ENCODE measurements around the gene SYK.
"Not testable (repeated sequence)": the region's sequence is repeated elsewhere in the genome, so short reads cannot be mapped to it uniquely, and the experiment has no call there.

SYK gene

DNA sequence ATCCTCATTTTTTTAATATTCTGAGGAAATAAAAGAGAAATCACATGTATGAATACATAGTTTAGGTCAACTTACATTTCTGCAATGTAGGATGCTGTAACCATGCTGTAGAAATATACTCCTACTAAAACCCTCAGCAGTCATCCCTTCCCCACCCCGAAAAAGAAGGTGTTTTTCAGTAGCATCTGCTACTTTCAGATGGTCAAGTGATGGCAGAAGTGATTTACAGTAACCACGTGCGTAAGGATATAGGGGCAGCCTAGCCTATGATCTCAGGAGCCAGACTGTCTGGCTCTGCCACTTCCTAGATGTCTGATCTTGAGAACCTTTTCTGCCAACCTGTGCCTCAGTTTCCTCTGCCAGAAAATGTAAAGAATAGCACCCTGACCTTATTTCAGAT lies 26.0 kb upstream of the SYK start:
- H3K4me3 ChIP-seq (ENCODE audit: low read depth, low read length) = no peak overlapping the region
- H3K27me3 ChIP-seq (ENCODE audit: control insufficient read depth, insufficient read depth, low read length) = no peaks in the 10 kb centered on the region
- H3K9me3 ChIP-seq (ENCODE audit: control insufficient read depth, insufficient read depth, low read length) = no peaks in the 10 kb centered on the region
- H3K36me3 ChIP-seq (ENCODE audit: control insufficient read depth, insufficient read depth, low read length) = no peaks in the 10 kb centered on the region
- peaks cover 6% of the 10 kb centered on the region for H3K4me1 ChIP-seq (ENCODE audit: control insufficient read depth, insufficient read depth, low read length)
- H3K9ac ChIP-seq (ENCODE audit: low read depth, low read length) = no peak overlapping the region

DNA sequence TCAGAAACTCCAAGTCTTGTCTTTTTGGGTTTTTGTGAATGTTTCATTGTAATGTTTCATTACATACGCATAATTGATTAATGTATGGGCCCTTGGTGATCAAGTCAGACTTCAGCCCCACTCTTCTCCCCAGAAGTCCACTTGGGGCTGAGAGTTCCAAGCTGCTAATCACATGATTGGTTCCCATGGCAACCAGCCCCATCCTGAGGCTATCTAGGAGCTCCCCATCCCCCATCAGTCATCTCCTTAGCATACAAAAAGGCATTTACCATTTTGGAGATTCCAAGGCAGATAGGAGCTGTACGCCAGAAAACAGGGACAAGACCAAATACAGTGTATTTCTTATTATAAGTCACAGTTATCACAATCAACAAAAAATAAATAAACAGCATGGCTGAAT lies 22.9 kb upstream of the SYK start:
- Histone ChIP-seq H3K9me3 (ENCODE audit: control insufficient read depth, insufficient read depth, low read length) (no peaks in the 10 kb centered on the region), H3K36me3 (ENCODE audit: control insufficient read depth, insufficient read depth, low read length) (no peaks in the 10 kb centered on the region), H3K4me1 (ENCODE audit: control insufficient read depth, insufficient read depth, low read length) (peaks cover 11% of the 10 kb centered on the region), H3K4me3 (ENCODE audit: low read depth, low read length) (peak overlapping the region; percentile 10), H3K9ac (ENCODE audit: low read depth, low read length) (no peak overlapping the region), H3K27me3 (ENCODE audit: control insufficient read depth, insufficient read depth, low read length) (no peaks in the 10 kb centered on the region)

DNA sequence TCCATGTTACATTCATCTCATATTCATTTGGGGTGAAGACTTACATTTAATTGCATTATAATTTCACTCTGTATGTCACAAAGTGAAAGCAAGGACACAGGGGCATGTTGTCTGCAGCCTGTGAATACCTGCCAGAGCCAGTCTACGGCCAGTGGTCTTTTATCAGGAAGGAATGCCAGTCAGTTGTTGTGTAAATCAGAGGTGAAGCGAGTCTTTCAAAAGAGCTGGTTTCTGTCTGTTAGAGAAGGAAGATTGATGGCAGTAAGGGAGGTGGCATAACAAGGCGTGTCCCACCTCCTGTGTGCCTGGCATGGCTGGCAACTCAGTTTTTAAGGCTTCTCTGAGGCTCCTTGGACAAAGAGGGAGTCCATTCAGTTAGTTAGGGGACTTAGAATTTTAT lies 18.1 kb upstream of the SYK start:
- Histone ChIP-seq H3K4me3 (ENCODE audit: low read depth, low read length) (no peak overlapping the region), H3K9ac (ENCODE audit: low read depth, low read length) (no peak overlapping the region), H3K36me3 (ENCODE audit: control insufficient read depth, insufficient read depth, low read length) (no peaks in the 10 kb centered on the region)

DNA sequence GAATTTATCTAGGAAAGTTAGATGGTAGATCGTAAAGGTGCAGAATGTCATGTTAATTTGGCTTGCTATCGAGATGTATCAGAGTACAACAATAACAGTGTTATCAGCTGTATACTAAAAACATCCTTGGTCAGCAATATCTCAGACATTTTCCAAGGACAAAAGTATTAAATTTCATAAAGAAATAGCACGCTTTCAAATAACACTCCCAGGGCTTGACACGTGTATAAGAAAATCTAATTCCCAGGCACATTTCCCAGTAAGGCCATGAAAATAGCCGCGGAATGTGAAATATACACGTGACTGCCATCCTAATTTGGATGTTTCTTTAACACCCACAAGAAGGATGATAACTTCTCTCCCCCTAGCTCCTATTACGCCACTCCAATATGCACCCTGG lies 17.7 kb upstream of the SYK start:
- no peaks in the 10 kb centered on the region for H3K27me3 ChIP-seq (ENCODE audit: control insufficient read depth, insufficient read depth, low read length)
- H3K9ac ChIP-seq (ENCODE audit: low read depth, low read length) = no peak overlapping the region
- H3K9me3 ChIP-seq (ENCODE audit: control insufficient read depth, insufficient read depth, low read length) = no peaks in the 10 kb centered on the region
- H3K4me1 ChIP-seq (ENCODE audit: control insufficient read depth, insufficient read depth, low read length) = peaks cover 12% of the 10 kb centered on the region
- no peaks in the 10 kb centered on the region for H3K36me3 ChIP-seq (ENCODE audit: control insufficient read depth, insufficient read depth, low read length)
- H3K4me3 ChIP-seq (ENCODE audit: low read depth, low read length) = no peak overlapping the region

More for the DNA sequence above, 18.1 kb upstream of the SYK start:
- Histone ChIP-seq H3K4me1 (ENCODE audit: control insufficient read depth, insufficient read depth, low read length) (peaks cover 14% of the 10 kb centered on the region), H3K9me3 (ENCODE audit: control insufficient read depth, insufficient read depth, low read length) (no peaks in the 10 kb centered on the region), H3K27me3 (ENCODE audit: control insufficient read depth, insufficient read depth, low read length) (no peaks in the 10 kb centered on the region)

DNA sequence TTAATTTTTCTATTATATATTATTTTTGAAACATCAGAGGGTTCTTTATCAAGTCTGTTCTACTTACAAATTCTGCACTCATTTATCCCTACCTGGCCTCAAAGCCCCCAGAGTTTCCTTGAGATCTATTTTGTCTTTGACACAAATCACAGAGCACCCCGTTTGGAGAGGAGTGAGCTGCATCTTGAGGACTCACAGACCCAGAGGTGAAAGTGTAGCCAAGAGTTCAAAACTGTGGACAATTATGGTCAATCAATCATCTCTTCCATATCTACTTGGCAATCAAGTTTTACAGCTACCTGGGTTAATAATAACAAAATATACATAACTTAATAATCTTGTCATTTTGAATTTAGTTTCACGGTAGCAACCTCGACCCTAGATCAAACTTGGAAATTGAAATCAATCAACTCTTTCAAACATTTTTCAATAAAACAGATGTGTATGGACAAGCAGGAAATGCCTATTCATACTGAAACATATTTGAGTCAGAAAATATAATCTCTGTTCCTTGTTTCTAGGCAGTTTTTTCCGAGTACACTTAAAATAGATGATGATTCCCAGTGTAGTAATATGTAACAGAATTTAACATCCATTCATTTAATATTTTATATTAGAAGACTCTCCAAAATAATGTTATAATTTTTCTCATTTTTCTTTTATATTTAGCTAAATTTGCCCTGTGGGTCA lies 13.7 kb upstream of the SYK start:
- Histone ChIP-seq H3K4me1 (ENCODE audit: control insufficient read depth, insufficient read depth, low read length) (peaks cover 11% of the 10 kb centered on the region), H3K36me3 (ENCODE audit: control insufficient read depth, insufficient read depth, low read length) (no peaks in the 10 kb centered on the region), H3K9me3 (ENCODE audit: control insufficient read depth, insufficient read depth, low read length) (no peaks in the 10 kb centered on the region), H3K9ac (ENCODE audit: low read depth, low read length) (no peak overlapping the region), H3K4me3 (ENCODE audit: low read depth, low read length) (no peak overlapping the region), H3K27me3 (ENCODE audit: control insufficient read depth, insufficient read depth, low read length) (no peaks in the 10 kb centered on the region)

DNA sequence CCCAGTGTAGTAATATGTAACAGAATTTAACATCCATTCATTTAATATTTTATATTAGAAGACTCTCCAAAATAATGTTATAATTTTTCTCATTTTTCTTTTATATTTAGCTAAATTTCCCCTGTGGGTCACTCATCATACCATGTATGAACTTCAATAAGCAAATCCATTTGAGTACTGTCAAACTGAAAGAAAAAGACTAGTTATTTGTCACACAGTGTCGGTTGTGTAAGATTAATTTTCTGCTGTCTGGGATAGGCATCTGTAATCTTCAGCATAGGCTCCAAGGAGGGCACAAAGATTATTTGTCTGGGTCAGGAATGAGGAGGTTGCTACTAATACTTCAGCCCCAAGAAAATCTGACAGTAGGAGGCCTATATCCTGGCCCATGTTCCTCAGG lies 13.1 kb upstream of the SYK start:
- H3K4me3 ChIP-seq (ENCODE audit: low read depth, low read length); H3K27me3 ChIP-seq (ENCODE audit: control insufficient read depth, insufficient read depth, low read length); H3K9me3 ChIP-seq (ENCODE audit: control insufficient read depth, insufficient read depth, low read length); H3K9ac ChIP-seq (ENCODE audit: low read depth, low read length); H3K4me1 ChIP-seq (ENCODE audit: control insufficient read depth, insufficient read depth, low read length); H3K36me3 ChIP-seq (ENCODE audit: control insufficient read depth, insufficient read depth, low read length): not testable (repeated sequence)

DNA sequence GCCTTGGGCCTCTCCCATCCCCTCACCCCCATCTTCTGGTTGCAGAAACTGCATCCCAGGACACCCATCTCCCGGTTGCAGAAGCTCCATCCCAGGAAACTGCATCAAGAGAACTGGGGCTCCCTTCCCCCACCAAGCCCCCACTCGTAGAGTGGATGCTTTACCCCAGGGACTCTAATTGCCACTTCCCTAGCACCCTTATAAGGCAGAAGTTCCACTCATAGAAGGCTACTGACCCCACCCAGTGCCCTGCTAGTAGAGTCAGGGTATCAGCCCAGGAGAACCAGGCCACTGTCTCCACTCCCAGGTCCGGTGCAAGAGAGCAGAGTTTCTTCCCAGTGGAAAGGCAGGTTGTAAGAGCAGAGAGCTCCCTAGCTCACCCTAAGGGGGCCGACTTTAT lies 12.2 kb upstream of the SYK start:
- Histone ChIP-seq H3K9me3 (ENCODE audit: control insufficient read depth, insufficient read depth, low read length) (no peaks in the 10 kb centered on the region), H3K36me3 (ENCODE audit: control insufficient read depth, insufficient read depth, low read length) (no peaks in the 10 kb centered on the region), H3K27me3 (ENCODE audit: control insufficient read depth, insufficient read depth, low read length) (no peaks in the 10 kb centered on the region), H3K4me3 (ENCODE audit: low read depth, low read length) (no peak overlapping the region), H3K4me1 (ENCODE audit: control insufficient read depth, insufficient read depth, low read length) (no peaks in the 10 kb centered on the region), H3K9ac (ENCODE audit: low read depth, low read length) (no peak overlapping the region)

DNA sequence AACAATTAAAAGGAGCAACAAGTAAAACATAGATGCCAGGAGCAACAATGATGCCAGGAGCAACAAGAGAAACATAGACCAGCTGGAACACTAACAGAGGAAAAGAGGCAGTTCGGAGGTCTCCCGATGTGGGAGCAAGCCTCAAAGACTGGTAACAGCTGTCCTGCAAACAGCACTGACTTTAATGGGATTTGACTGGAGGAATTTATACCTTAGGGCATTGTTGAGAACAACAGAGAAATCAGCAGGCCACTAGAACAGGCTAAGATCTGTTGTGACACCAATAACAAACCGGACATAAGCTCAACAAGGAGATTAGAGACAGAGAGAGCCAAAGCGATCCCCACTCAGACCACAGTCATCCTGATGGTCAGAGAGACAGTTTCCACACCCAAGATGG lies 11.8 kb upstream of the SYK start:
- H3K9me3 ChIP-seq (ENCODE audit: control insufficient read depth, insufficient read depth, low read length) = no peaks in the 10 kb centered on the region
- no peaks in the 10 kb centered on the region for H3K4me1 ChIP-seq (ENCODE audit: control insufficient read depth, insufficient read depth, low read length)
- H3K4me3 ChIP-seq (ENCODE audit: low read depth, low read length) = no peak overlapping the region
- H3K27me3 ChIP-seq (ENCODE audit: control insufficient read depth, insufficient read depth, low read length) = no peaks in the 10 kb centered on the region
- H3K9ac ChIP-seq (ENCODE audit: low read depth, low read length) = no peak overlapping the region
- no peaks in the 10 kb centered on the region for H3K36me3 ChIP-seq (ENCODE audit: control insufficient read depth, insufficient read depth, low read length)

DNA sequence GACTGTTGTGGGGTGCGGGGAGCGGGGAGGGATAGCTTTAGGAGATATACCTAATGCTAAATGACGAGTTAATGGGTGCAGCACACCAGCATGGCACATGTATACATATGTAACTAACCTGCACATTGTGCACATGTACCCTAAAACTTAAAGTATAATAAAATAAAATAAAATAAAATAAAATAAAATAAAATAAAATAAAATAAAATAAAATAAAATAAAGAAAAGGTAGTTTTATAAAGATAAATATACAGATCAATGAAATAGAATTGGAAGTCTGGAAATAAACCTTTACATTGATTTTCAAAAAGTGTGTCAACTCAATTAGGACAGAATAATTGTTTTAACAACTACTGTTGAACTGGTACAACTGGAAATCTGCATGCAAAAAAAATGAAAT lies 8.6 kb upstream of the SYK start:
- not testable (repeated sequence) for H3K36me3 ChIP-seq (ENCODE audit: control insufficient read depth, insufficient read depth, low read length); H3K9me3 ChIP-seq (ENCODE audit: control insufficient read depth, insufficient read depth, low read length); H3K4me1 ChIP-seq (ENCODE audit: control insufficient read depth, insufficient read depth, low read length)

DNA sequence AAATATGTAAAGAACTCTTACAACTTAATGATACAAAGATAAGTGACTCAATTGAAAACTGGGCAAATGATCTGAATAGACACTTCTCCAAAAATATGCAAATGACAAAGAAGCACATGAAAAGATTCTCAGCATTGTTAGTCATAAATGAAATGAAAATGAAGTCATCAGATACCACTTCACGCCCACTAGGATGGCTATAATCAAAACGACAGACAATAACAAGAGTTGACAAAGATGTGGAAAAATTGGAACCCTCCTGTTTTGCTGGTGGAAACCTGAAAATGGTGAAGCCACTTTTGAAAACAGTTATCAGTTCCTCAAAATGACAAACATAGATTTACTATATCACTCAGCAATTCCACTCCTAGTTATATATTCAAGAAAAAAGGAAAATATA lies 7.9 kb upstream of the SYK start:
- H3K9ac ChIP-seq (ENCODE audit: low read depth, low read length) = no peak overlapping the region
- H3K4me1 ChIP-seq (ENCODE audit: control insufficient read depth, insufficient read depth, low read length) = no peaks in the 10 kb centered on the region
- H3K4me3 ChIP-seq (ENCODE audit: low read depth, low read length) = no peak overlapping the region
- no peaks in the 10 kb centered on the region for H3K27me3 ChIP-seq (ENCODE audit: control insufficient read depth, insufficient read depth, low read length)
- no peaks in the 10 kb centered on the region for H3K36me3 ChIP-seq (ENCODE audit: control insufficient read depth, insufficient read depth, low read length)
- no peaks in the 10 kb centered on the region for H3K9me3 ChIP-seq (ENCODE audit: control insufficient read depth, insufficient read depth, low read length)

More for the DNA sequence above, 8.6 kb upstream of the SYK start:
- not testable (repeated sequence) for H3K27me3 ChIP-seq (ENCODE audit: control insufficient read depth, insufficient read depth, low read length); H3K9ac ChIP-seq (ENCODE audit: low read depth, low read length); H3K4me3 ChIP-seq (ENCODE audit: low read depth, low read length)

DNA sequence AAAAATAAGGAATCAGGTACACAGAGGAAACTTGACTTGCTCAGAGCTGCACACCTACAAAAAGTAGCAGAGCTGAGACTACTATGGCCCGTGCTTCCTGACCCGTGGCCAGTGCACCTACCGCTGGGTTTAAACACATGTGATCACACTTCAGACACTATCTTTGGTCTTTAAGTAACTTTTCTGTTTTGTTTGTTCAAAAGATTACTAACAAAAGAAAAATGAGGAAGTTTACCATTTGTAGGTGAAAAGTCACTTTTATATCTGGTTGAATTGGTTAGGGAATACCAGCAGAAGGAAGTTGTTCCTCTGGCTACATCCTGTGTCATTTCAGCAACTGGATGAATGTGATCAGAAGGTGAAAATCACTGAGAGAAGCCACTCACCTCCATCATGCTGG lies 6.5 kb upstream of the SYK start:
- no peaks in the 10 kb centered on the region for H3K4me1 ChIP-seq (ENCODE audit: control insufficient read depth, insufficient read depth, low read length)
- H3K27me3 ChIP-seq (ENCODE audit: control insufficient read depth, insufficient read depth, low read length) = peaks cover 3% of the 10 kb centered on the region
- no peaks in the 10 kb centered on the region for H3K36me3 ChIP-seq (ENCODE audit: control insufficient read depth, insufficient read depth, low read length)
- H3K9me3 ChIP-seq (ENCODE audit: control insufficient read depth, insufficient read depth, low read length) = no peaks in the 10 kb centered on the region
- H3K4me3 ChIP-seq (ENCODE audit: low read depth, low read length) = no peak overlapping the region
- no peak overlapping the region for H3K9ac ChIP-seq (ENCODE audit: low read depth, low read length)

DNA sequence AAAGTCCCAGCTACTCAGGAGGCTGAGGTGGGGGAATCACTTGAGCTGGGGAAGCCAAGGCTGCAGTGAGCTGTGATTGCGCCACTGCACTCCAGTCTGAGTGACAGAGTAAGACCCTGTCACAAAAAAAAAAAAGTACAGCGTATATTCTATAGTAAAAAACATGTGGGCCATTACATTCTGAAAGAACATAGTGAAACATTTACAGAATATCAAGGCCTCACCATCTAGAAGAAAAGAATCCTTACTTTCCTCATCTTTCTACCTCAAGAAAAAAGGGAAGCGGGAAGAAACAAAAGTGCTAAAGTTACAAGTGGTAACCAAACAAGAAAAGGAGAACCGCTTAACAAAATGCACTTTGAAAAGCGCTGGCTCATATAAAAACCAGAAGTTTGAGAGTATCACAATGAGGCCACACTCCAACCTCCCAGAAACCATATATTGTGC lies 5.7 kb upstream of the SYK start:
- H3K9me3 ChIP-seq (ENCODE audit: control insufficient read depth, insufficient read depth, low read length) = no peaks in the 10 kb centered on the region
- H3K9ac ChIP-seq (ENCODE audit: low read depth, low read length) = no peak overlapping the region
- H3K4me1 ChIP-seq (ENCODE audit: control insufficient read depth, insufficient read depth, low read length) = no peaks in the 10 kb centered on the region
- no peaks in the 10 kb centered on the region for H3K36me3 ChIP-seq (ENCODE audit: control insufficient read depth, insufficient read depth, low read length)
- H3K27me3 ChIP-seq (ENCODE audit: control insufficient read depth, insufficient read depth, low read length) = peaks cover 11% of the 10 kb centered on the region
- H3K4me3 ChIP-seq (ENCODE audit: low read depth, low read length) = no peak overlapping the region
